T-cell (primary cell): Measurements from ENCODE around the gene THSD7A. TPM values are rescaled to one million over a fixed set of nuclear protein-coding genes. Genes with fewer than 3 reads are reported as not detected.

ENCODE experiments used
- ATAC-seq, 4 experiments: fragments of 200-7000 bp in 3 of 4; fragments of 150-1000 bp in 1 of 4; cut with Tn5 transposase; replicated peaks in 1 of 4; 1 replicate in 3 of 4; 2 replicates in 1 of 4; pipeline ENCODE4 v1.10.0; 2021; ENCODE audit warnings: moderate library complexity in 3 of 4, mild to moderate bottlenecking in 2 of 4, moderate number of reproducible peaks in 1 of 4
- CTCF ChIA-PET, 2 donors: fragments of 300-600 bp; sonication (Branson Sonifier 250); formaldehyde crosslinking; loops; one replicate each; lab custom pipeline; 2022; ENCODE audit warnings: antibody characterized with exemption in 2 of 2; lab: Charles Lee
- POLR2A ChIA-PET, 2 donors: fragments of 300-600 bp; sonication (Branson Sonifier 250); formaldehyde crosslinking; loops; one replicate each; lab custom pipeline; 2022; ENCODE audit warnings: antibody characterized with exemption in 2 of 2; lab: Charles Lee
- DNase-seq, 35 experiments: peaks; one replicate each; pipeline versions ENCODE4 v3.0.0 to v3.0.0-alpha.2; 2013 to 2023
- H3K27ac ChIP-seq: one replicate; pipeline ENCODE4 v1.5.1; 2013; ENCODE audit warnings: low read length
- H3K27me3 ChIP-seq, 2 experiments: replicated peaks in 1 of 2; 1 replicate in 1 of 2; 2 replicates in 1 of 2; pipeline versions ENCODE4 v1.6.1 to v1.7.0; 2013; ENCODE audit warnings: low read length in 1 of 2, mixed read lengths in 1 of 2; ENCODE audit not compliant: control insufficient read depth in 2 of 2, insufficient read depth in 2 of 2; ENCODE audit errors: extremely low read depth in 1 of 2
- H3K36me3 ChIP-seq, 2 donors: 1 replicate in 1 of 2; 2 replicates in 1 of 2; pipeline versions ENCODE4 v1.6.1 to v1.7.0; 2013; ENCODE audit warnings: low read length in 1 of 2; ENCODE audit not compliant: control insufficient read depth in 2 of 2, insufficient read depth in 1 of 2; ENCODE audit errors: extremely low read depth in 1 of 2
- H3K4me1 ChIP-seq, 2 experiments: 1 replicate in 1 of 2; 2 replicates in 1 of 2; pipeline versions ENCODE4 v1.6.1 to v1.7.0; 2013; ENCODE audit warnings: low read length in 2 of 2, mixed read lengths in 1 of 2; ENCODE audit not compliant: insufficient read depth in 2 of 2, control insufficient read depth in 1 of 2; ENCODE audit errors: extremely low read depth in 1 of 2
- H3K4me3 ChIP-seq, 2 donors: 1 replicate in 1 of 2; 2 replicates in 1 of 2; pipeline versions ENCODE4 v1.5.1 to v1.7.0; 2013; ENCODE audit warnings: mild to moderate bottlenecking in 2 of 2, low read length in 1 of 2, moderate library complexity in 1 of 2; ENCODE audit not compliant: control insufficient read depth in 1 of 2; ENCODE audit errors: extremely low read depth in 1 of 2
- H3K9me3 ChIP-seq: 2 replicates; pipeline ENCODE4 v1.7.0; 2013
- H3K27ac Mint-ChIP-seq, 2 donors: one replicate each; pipeline ENCODE4 v1.8.0; 2020 to 2021; ENCODE audit warnings: mild to moderate bottlenecking in 2 of 2, mixed read lengths in 2 of 2
- H3K27me3 Mint-ChIP-seq, 2 donors: one replicate each; pipeline ENCODE4 v1.8.0; 2021 to 2022; ENCODE audit warnings: mixed read lengths in 2 of 2
- H3K36me3 Mint-ChIP-seq: one replicate; pipeline ENCODE4 v1.8.0; 2021; ENCODE audit warnings: mixed read lengths
- H3K4me1 Mint-ChIP-seq, 3 donors: one replicate each; pipeline ENCODE4 v1.8.0; 2020 to 2022; ENCODE audit warnings: mixed read lengths in 3 of 3, mild to moderate bottlenecking in 1 of 3
- H3K4me3 Mint-ChIP-seq, 3 donors: one replicate each; pipeline ENCODE4 v1.8.0; 2020 to 2022; ENCODE audit warnings: mild to moderate bottlenecking in 3 of 3, mixed read lengths in 3 of 3, moderate library complexity in 3 of 3
- H3K9me3 Mint-ChIP-seq, 3 donors: one replicate each; pipeline ENCODE4 v1.8.0; 2020 to 2022; ENCODE audit warnings: mixed read lengths in 3 of 3
- WGBS: methylation state at CpG from one replicate; pipeline ENCODE4 v1.1.5; 2013; ENCODE audit warnings: missing lambda C conversion rate; ENCODE audit not compliant: insufficient coverage; 5-methylcytosine and 5-hydroxymethylcytosine counted together
- total RNA-seq, 35 experiments: library from RNA in 6 of 35; stranded (reverse) in 6 of 35; fragments of 120-200 nt in 1 of 35; gene quantifications; one replicate each; pipeline versions ENCODE4 v1.2.1 to v1.2.4 and lab custom pipeline; 2013 to 2026

The THSD7A gene
- total RNA-seq, 5 donors from 2014 or later (not counting 1 experiment from before 2014, with no cell fraction given): 0.08 to 0.33 TPM; not detected in 3

- CTCF ChIA-PET: no interaction called here
- ATAC-seq: no peak
- 70% methylated on average over 4 of the region's 6 CpGs for WGBS
Observed at GRCh38 chr7:11474902-11475585, 357.0 kb downstream of the THSD7A start.

DNA sequence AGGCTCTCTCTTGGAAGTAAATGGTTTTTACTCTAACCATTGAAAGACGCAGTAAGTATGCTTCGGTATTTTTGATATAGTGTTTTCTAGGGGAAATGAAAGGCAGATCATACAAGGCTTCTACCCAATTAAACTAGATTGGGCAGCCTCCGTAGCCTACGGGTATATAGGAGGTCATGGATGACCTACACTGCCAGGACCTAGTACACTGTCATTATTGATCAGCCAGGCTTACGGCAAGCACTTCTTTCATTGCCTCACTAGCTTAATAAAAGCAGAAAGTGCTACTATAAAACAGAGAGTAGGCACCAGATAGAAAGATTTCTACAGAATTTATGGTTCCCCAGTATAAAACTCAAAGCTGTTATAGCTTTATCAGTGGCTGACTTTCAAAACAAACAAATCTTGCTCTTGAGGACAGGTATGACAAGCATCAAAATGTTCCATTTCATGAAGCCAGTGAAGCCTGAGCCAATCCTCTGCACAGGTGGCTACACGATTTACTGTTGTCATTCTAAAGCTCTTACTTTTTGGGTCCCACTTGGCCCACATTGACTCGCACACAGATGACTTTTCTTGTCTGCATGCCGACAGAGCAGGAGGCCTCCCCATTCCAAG, 358.1 kb downstream of the THSD7A start:
- no peaks in the 10 kb centered on the region for H3K4me1 ChIP-seq
- no peaks in the 10 kb centered on the region for H3K36me3 Mint-ChIP-seq
- peaks cover 0 to 3% (median 3%) of the 10 kb centered on the region in 3 donors for H3K9me3 Mint-ChIP-seq
- no peaks in the 10 kb centered on the region for H3K36me3 ChIP-seq
- no peak overlapping the region for H3K27ac ChIP-seq
- DNase-seq (no peak), ATAC-seq (no peak)
- no peaks in the 10 kb centered on the region for H3K9me3 ChIP-seq
- no peaks in the 10 kb centered on the region for H3K4me1 Mint-ChIP-seq
- ChIA-PET CTCF (no interaction called here), POLR2A (no interaction called here)
- no peaks in the 10 kb centered on the region for H3K27me3 ChIP-seq
- H3K4me3 Mint-ChIP-seq: no peak overlapping the region
- H3K27ac Mint-ChIP-seq: no peak overlapping the region
- no peaks in the 10 kb centered on the region for H3K27me3 Mint-ChIP-seq
- H3K4me3 ChIP-seq: no peak overlapping the region
- WGBS: 89% methylated on average over 3 of the region's 8 CpGs

More at GRCh38 chr7:11474902-11475585, 357.0 kb downstream of the THSD7A start:
- Mint-ChIP-seq H3K4me3 (no peak overlapping the region), H3K9me3 (peaks cover 0 to 3% (median 3%) of the 10 kb centered on the region in 3 donors), H3K27me3 (no peaks in the 10 kb centered on the region), H3K4me1 (no peaks in the 10 kb centered on the region), H3K27ac (no peak overlapping the region), H3K36me3 (no peaks in the 10 kb centered on the region)
- no peak overlapping the region for H3K27ac ChIP-seq
- no peaks in the 10 kb centered on the region for H3K9me3 ChIP-seq
- H3K36me3 ChIP-seq: no peaks in the 10 kb centered on the region
- no peaks in the 10 kb centered on the region for H3K4me1 ChIP-seq
- no peak for DNase-seq
- no peaks in the 10 kb centered on the region for H3K27me3 ChIP-seq
- POLR2A ChIA-PET: no interaction called here
- H3K4me3 ChIP-seq: no peak overlapping the region

- DNase-seq (no peak), ATAC-seq (no peak)
- no peak overlapping the region for H3K4me3 Mint-ChIP-seq
- H3K27me3 Mint-ChIP-seq: no peaks in the 10 kb centered on the region
- CTCF ChIA-PET: no interaction called here
- POLR2A ChIA-PET: no interaction called here
- H3K4me3 ChIP-seq: no peak overlapping the region
- no peak overlapping the region for H3K27ac ChIP-seq
- H3K27ac Mint-ChIP-seq: no peak overlapping the region
- peaks cover 0 to 3% (median 3%) of the 10 kb centered on the region in 3 donors for H3K9me3 Mint-ChIP-seq
- no peaks in the 10 kb centered on the region for H3K27me3 ChIP-seq
- no CpG with 5 or more reads among the region's 2 CpGs for WGBS
- H3K4me1 Mint-ChIP-seq: no peaks in the 10 kb centered on the region
- no peaks in the 10 kb centered on the region for H3K36me3 Mint-ChIP-seq
- no peaks in the 10 kb centered on the region for H3K9me3 ChIP-seq
- no peaks in the 10 kb centered on the region for H3K36me3 ChIP-seq
- no peaks in the 10 kb centered on the region for H3K4me1 ChIP-seq
Observed at GRCh38 chr7:11473220-11473619, 358.8 kb downstream of the THSD7A start.

DNA sequence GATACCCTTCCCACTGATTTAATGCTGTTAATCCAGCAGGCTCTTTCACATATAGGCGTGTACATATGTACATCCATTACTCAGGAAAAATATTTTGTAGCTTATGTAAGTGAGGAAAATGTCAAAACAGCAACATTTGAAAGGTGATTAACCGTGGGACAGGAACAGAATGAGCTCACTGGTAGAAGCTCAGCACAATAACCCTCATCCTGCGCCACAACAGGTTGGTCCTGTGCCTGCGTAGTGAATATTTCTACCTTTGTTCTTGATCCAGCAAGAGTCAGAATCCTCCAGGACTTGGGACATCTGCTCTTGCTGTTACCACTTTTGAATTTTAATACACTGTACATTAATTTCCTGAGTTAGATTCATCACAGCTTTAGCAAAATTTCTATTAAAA, 359.4 kb downstream of the THSD7A start:
- Histone ChIP-seq H3K4me1 (no peaks in the 10 kb centered on the region), H3K27me3 (no peaks in the 10 kb centered on the region), H3K9me3 (no peaks in the 10 kb centered on the region), H3K27ac (no peak overlapping the region), H3K36me3 (no peaks in the 10 kb centered on the region), H3K4me3 (no peak overlapping the region)
- Mint-ChIP-seq H3K27ac (no peak overlapping the region), H3K9me3 (peaks cover 0 to 3% (median 0%) of the 10 kb centered on the region in 3 donors), H3K4me1 (no peaks in the 10 kb centered on the region), H3K27me3 (no peaks in the 10 kb centered on the region), H3K4me3 (no peak overlapping the region), H3K36me3 (no peaks in the 10 kb centered on the region)
- POLR2A ChIA-PET: no interaction called here
- no CpG with 5 or more reads among the region's 4 CpGs for WGBS
- CTCF ChIA-PET: no interaction called here
- ATAC-seq: no peak
- DNase-seq: no peak

DNA sequence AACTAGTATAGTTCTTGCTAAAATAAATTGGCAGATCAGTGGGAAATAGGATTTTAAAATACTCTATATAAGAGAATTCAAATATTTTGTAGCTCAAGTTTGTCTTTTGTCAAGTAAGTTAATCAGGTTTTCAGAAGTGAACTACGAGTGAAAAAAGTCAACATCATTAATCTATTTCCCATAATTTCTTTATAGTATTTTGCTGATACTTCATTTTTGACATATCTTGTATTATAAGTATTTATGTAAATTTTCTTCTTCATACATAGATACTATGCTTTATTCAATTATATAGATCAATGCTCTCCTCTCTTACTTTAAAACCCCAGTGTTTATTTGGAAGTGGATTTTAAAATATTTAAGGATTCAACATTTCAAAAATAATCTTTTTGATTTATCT, 360.7 kb downstream of the THSD7A start:
- Histone ChIP-seq H3K36me3 (no peaks in the 10 kb centered on the region), H3K27ac (no peak overlapping the region), H3K27me3 (no peaks in the 10 kb centered on the region), H3K4me1 (no peaks in the 10 kb centered on the region), H3K4me3 (no peak overlapping the region), H3K9me3 (no peaks in the 10 kb centered on the region)
- Mint-ChIP-seq H3K36me3 (no peaks in the 10 kb centered on the region), H3K4me1 (no peaks in the 10 kb centered on the region), H3K27me3 (no peaks in the 10 kb centered on the region), H3K4me3 (no peak overlapping the region), H3K9me3 (peaks cover 0 to 3% (median 0%) of the 10 kb centered on the region in 3 donors), H3K27ac (no peak overlapping the region)
- ChIA-PET POLR2A (no interaction called here), CTCF (interaction anchor here in 1 of 2 donors (0.6 kb wide), 1 partner anchor 22 kb away, joined by 3 read pairs; no protein-coding TSS in a partner anchor)
- ATAC-seq (no peak), DNase-seq (no peak)
- no CpG with 5 or more reads among the region's 1 CpG for WGBS

DNA sequence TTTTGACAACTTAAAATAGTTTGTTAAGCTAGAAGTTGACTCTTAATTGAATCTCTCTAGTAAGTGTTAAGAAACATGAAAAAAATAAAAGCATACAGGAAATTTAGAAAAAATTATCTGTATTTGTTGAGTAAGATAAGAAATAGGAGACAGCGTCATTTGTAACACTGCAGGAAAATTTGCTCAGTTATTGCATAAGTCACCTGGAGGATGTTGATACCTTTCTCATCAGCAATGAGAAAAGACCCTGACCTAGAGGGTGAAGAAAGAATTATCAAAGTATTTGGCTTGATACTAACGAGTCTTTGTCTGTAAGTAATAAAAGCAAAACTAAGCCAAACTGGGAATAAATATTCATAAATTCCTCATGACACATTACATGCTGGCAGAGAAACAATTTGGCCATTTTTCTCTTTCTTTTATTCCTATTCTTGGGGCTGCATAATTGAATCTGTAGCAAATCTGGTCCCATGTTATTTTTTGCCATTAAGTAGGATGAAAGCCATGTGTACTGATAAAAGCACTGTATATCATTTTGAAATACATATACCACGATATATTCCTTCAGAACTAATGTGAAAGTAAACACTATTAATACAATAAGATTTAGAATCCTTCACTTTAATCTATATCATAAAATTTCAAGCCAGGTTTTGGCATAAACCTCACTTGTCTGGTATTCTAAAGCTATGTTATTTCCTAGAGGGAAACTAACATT, 362.8 kb downstream of the THSD7A start:
- Mint-ChIP-seq H3K27me3 (no peaks in the 10 kb centered on the region), H3K4me3 (no peak overlapping the region), H3K27ac (no peak overlapping the region), H3K9me3 (no peaks in the 10 kb centered on the region), H3K36me3 (no peaks in the 10 kb centered on the region), H3K4me1 (no peaks in the 10 kb centered on the region)
- DNase-seq (no peak), ATAC-seq (no peak)
- no peak overlapping the region for H3K4me3 ChIP-seq
- H3K9me3 ChIP-seq: no peaks in the 10 kb centered on the region
- no peaks in the 10 kb centered on the region for H3K4me1 ChIP-seq
- POLR2A ChIA-PET: no interaction called here
- no peaks in the 10 kb centered on the region for H3K27me3 ChIP-seq
- 100% methylated on average over 1 of the region's 3 CpGs for WGBS
- H3K36me3 ChIP-seq: no peaks in the 10 kb centered on the region
- CTCF ChIA-PET: no interaction called here
- H3K27ac ChIP-seq: no peak overlapping the region
